GM18511 (cell line): ENCODE data around the gene GRIN2C.

Experiments
- ATAC-seq: cut with Tn5 transposase; IDR thresholded peaks from one replicate; pipeline ENCODE4 v1.9.1; 2021; ENCODE audit warnings: mild to moderate bottlenecking, moderate library complexity; ENCODE audit not compliant: unreplicated experiment

The GRIN2C gene

DNA sequence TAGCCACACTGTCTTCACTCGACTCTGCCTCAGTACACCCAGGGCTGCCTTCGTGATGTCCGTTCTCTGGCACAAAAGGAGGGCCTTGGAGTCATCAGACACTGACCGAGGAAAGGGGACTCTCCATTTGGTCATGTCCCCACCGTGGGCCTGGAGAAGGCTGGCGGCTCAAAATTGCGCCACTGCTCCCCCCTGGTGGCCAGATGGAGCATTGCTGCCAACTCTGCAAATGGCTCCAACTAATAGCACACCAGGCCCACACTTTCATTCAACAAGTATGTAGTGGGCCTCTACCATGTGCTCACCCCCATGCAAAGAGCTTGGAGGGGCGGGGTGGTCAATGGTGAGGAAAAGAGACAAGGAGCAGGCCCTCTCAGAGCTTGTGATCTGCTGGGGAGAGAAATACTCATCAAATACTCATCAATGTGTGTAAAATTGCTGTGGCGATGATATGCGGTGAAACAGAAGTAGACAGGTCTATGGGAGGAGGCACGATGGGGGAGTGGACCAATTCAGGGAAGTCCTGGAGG, 5.2 kb upstream of the GRIN2C start:
- ATAC-seq: no peak

- no peak for ATAC-seq
Measured at GRCh38 chr17:74864297-74864865, 4.7 kb upstream of the GRIN2C start.

DNA sequence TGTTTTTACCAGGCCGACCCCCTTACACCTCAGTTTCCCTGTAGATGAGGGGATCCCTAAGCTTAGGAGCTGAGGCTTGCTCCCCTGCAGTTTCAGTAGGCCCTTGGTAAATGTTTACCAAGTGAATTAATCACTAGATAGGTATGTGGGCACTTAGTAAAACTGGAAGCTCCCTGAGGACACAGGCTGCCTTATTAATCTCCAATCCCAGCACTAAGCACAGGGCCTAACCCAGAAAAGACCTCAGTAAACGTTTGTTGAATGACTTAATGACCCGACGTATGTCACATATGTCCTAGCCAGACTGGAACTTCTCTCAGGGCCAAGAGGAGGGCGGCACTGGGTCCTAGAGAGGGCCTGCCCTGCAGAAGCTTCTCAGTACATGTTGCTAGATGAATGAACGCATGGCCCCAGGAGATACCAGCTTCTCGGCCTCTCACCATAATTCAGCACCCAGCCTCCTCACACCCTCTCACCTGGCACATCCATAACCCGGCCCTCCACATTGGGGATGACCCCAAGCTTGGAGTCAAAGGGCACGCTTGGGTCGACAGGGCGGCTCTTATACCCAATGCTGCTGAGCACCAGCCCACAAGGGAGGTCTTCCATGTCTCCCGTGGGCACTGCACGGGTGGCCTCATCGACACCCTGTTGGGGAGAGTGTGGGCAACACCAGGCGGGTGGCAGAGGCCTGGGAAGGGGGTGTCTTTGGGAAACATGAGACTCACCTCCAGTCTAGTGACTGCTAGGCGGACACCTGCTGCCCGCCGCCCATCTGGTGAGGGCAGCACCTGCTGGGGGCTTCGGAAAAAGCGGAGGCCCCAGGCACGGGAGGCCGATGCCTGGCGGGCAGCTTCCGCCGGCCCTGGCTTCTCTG, 4.0 kb upstream of the GRIN2C start:
- no peak for ATAC-seq

DNA sequence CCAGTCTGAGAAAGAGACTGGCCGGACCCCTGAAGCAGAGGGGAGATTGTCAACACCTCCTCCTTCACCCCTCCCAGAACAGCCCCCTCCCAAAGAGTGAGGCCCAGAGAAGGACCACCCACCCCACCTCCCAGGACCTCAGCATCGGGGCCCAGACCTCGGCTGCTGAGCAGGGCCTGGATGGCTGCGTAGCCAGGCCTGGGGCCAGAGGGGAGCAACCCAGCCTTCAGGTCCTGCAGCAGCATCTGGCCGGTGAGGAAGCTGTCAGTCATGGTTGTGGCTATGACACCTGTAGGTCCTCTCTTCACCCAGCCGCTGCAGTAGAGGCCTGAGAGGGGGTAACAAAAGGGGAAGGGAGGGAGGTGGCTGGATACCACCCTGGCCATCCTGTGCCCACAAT, 3.2 kb upstream of the GRIN2C start:
- ATAC-seq: no peak

DNA sequence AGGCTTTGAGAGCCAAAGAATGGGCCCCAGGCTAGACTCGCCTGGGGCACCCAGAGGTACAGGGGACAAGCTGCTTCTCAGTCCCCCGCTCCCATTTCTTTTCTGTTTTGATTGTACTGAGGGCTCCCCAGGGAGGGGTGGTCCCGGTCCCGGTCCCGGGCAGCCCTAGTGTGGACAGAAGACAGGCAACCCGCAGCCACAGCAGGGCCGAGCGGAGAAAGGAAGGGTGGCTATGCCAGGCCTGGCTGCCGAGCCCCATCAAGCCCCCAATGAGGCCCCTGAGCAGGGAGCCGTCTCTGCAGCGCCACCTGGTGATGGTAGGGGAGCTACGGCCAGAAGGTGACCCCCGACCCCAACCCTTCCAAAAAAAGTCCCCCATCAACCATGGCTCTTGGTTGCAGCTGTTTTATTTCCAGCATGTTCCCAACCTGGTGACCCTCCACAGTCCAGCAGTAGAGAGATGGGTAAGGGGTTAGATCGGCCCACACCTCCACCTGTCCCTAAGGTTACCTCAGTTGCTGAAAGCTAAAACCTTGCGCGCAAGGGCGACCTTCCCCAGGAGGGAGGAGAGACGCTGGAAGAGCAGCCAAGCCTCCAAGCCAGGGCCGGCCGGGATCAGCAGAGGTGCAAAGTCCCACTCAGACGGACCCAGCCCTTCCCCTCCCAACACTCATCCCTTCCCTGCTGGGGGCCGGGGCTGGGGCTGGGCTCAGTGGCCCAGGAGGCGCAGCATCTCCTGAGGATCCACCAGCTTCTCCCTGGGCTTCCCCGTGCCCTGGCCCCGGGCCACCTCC, 2.6 kb upstream of the GRIN2C start:
- ATAC-seq: no peak

DNA sequence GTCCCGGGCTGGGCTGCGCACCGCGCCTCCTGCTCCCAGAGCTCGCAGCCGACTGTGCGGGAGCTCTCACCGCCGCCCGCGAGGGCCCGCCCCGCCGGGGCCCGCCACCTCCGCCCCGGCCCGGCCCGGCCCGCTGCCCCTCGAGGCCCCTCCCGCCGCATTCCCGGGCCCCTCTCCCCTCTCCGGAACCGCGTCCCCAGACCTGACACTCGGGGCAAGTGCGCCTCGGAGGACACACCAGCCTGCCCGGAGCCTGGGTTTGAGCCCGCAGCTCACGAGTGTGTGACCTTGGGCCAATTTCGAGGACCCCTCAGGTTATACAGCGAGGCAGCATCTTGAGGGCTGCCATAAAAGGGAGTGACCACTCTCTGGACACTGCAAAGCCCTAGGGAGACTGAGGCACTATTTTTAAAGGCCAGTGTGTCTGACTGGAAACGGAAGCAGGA, 2.0 kb upstream of the GRIN2C start:
- no peak for ATAC-seq

GRCh38 chr17:74860872-74861661, 1.4 kb upstream of the GRIN2C start:
- no peak for ATAC-seq

- no peak for ATAC-seq
Measured at GRCh38 chr17:74860229-74860871, 665 bp upstream of the GRIN2C start.

DNA sequence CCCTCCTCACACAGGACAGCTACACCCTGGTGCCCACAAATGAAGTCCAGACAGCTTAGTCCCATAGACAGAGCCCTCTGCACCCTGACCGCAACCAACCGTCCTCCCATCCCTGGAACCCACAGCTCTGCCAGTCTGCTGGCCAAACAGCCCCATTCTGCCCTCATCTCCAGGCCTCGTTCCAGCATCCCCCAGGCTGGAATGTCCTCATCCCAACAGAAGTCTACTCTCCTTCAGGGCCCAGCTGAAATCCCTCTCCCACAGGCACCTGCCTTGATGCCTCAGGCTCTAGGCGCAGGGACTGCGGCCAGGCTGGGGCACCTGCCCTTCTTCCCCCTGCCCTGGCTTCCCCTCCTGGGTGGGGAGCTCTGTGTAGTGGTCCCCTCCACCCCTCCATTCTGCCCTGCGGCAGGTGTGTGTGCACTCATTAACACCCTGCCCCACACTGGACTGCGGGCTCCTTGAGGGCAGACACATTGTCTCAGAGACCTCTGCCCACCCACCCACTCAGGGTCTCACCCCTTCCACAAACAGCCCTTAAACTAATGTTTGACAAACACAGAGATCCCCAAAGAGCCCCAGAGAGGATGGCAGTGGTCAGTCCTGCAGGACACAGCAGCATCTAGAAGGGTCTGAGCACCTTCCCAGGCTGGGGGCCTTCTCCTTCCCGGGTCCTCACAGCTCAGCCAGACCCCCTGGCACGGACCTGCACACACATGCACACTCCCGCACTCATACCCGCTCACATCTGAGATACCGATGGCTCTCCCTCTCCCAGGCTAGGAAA, 820 bp downstream of the GRIN2C start:
- no peak for ATAC-seq

DNA sequence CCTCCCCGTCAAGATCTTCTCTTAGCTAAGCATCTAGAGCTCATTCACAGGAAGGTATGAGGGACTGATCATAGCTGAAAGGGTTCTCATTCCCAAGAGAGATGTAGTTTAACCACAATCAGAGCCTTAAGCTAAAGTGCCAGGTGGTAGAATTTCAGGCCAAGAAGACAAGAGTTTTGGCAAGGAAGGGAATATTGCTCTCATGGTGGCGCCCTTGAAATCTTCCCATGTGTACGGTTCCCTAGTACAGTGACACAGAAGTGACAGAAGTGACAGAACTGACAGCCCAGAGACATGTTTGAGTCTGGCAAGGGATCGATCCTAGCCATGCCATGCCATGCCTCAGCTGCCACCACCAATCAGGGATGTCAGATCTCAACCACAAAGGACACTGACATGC, 2.5 kb downstream of the GRIN2C start:
- no peak for ATAC-seq

GRCh38 chr17:74856112-74856511, 3.6 kb downstream of the GRIN2C start:
- ATAC-seq: no peak

DNA sequence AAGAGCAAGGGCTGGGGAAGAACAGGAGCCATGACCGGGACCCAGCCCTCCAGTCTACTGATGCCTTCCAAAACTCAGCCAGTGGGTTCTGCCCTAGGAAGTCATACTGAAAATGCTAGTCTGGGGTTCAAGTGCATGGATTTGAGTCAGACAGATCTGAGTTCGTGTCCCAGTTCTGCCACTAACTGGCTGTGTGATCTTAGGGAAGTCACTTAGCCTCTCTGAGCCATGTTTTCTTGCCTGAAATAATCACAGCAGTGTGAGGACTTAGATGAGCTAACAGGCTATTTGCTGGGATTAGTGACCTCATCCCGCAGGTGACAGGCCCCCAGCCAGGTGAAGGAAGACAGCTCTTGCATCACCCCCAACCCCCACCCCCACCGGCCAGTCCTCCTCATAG, 4.4 kb downstream of the GRIN2C start:
- no peak for ATAC-seq

DNA sequence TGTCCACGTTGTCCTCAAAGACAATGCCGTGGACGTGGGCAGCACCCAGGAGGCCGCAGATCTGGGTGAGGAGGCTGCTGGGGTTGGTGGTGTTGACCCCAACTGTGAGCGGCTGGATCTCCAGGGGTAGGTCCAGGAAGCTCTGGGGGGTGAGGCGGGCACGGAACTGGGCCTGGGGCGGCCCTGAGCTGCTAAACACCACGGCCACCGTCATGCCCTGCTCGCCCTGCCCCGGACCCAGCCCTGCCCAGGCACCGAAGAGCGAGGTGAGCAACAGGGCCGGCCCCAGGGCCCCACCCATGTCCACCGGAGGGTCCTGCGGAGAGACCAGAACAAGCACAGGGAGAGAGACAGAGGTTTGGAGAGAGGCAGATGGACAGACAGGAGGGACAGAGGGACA, 4.9 kb downstream of the GRIN2C start:
- ATAC-seq: no peak

GRCh38 chr17:74853669-74854068, 6.0 kb downstream of the GRIN2C start:
- no peak for ATAC-seq

DNA sequence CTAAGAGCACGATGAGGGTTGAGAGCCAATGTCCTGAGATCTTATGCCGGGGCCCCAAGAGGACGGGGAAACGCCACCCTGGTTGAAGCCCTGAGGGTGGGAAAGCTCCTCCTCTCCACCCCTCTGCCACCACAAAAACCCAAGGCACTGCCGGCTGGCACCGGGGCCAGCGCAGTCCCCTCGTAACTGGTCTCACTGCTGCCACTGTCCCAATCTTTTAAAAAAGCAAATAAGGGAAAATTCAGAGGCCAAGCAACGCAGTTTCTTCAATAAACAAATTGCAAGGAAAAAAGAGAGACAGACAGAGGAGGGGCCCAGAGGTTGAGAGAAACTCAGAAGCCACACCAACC, 6.7 kb downstream of the GRIN2C start:
- no peak for ATAC-seq

- no peak for ATAC-seq
Measured at GRCh38 chr17:74852237-74853047, 7.2 kb downstream of the GRIN2C start.

DNA sequence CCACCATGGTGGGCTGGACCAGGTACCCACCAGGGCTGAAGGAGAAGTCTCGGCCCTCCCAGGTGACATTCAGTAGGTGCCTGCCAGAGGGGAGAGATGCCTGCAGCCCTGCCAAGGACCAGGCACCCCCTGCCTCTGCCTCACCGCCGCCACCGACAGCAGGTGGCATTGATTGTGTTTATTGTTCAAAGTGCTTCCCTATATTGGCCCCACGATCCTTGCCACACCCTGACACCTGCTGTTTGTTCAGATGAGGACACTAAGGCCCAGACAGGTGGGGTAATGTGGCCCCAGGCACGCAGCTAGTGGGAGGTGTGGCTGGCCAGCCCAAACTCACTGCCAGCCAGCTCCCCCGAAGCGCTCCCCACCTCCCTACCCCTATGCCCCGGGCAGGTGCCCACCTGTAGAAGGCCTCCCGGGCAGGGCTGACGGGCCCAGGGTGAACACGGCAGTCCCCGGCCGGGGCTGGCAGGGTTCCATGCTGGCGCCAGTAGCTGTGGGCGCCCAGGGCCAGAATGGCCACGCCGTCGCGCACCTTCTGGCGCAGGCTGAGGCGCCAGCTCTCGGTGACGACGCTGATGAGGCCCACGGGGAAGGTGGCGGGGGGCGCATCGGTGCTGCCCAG, 8.0 kb downstream of the GRIN2C start:
- no peak for ATAC-seq

DNA sequence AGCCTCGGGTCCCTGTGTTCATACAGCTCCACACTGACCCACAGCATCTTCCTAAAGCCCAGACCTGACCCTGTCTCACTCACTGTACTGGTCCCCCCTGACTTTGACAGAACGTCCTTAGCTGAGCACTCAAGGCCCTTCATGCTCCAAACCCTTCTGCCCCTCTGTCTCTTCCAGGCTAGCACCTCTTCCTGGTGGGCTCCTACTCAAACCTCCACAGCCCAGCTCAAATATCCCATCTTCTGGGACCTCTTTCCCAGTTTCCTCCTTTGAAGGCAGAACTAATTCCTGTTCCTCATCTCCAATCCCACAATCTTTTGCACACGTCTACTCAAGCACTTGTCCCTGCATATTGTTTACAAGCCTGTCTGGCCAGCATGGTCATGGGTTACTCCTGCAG, 8.8 kb downstream of the GRIN2C start:
- no peak for ATAC-seq
